Adrenal gland (tissue), 12 donors: ENCODE measurements around the gene ASCL2. TPM values are rescaled to one million over a fixed set of nuclear protein-coding genes. Genes with fewer than 3 reads are reported as not detected.

Source experiments
- DNase-seq, 7 donors: peaks; one replicate each; pipeline ENCODE4 v3.0.0-alpha.2; 2019 to 2020
- H3K27ac ChIP-seq, 5 donors: fragments of 200-600 bp; sonication (generic) in 4 of 5; 1 replicate in 3 of 5; 2 replicates in 2 of 5; pipeline versions ENCODE4 v1.5.1 to v1.8.0; 2016 to 2020; ENCODE audit warnings: mild to moderate bottlenecking in 1 of 5
- H3K27me3 ChIP-seq: fragments of 200-600 bp; 2 replicates; pipeline ENCODE4 v1.8.0; 2021
- H3K36me3 ChIP-seq, 2 donors: fragments of 200-600 bp; replicated peaks in 1 of 2; 1 replicate in 1 of 2; 2 replicates in 1 of 2; pipeline versions ENCODE4 v1.5.1 to v1.8.0; 2018 to 2022
- H3K4me1 ChIP-seq, 2 donors: fragments of 200-600 bp; replicated peaks in 1 of 2; 1 replicate in 1 of 2; 2 replicates in 1 of 2; pipeline versions ENCODE4 v1.5.1 to v1.8.0; 2018 to 2021
- H3K4me3 ChIP-seq, 4 donors: fragments of 200-600 bp; sonication (generic) in 3 of 4; one replicate each; pipeline ENCODE4 v1.5.1; 2016 to 2018
- H3K9me3 ChIP-seq, 3 donors: fragments of 200-600 bp; sonication (generic) in 1 of 3; replicated peaks in 1 of 3; 1 replicate in 2 of 3; 2 replicates in 1 of 3; pipeline versions ENCODE4 v1.5.1 to v1.8.0; 2016 to 2021
- CTCF ChIP-seq, 6 experiments: fragments of 450-650 bp in 4 of 6; fragments of 200-600 bp in 2 of 6; sonication (generic) in 1 of 6; IDR thresholded peaks; 1 replicate in 5 of 6; 2 replicates in 1 of 6; pipeline versions ENCODE4 v1.5.1 to v1.8.0; 2016 to 2021; ENCODE audit warnings: antibody characterized with exemption in 6 of 6, mild to moderate bottlenecking in 2 of 6, moderate library complexity in 1 of 6
- POLR2A ChIP-seq, 2 donors: fragments of 450-650 bp; IDR thresholded peaks; one replicate each; pipeline ENCODE4 v1.6.1; 2017; ENCODE audit warnings: antibody characterized with exemption in 2 of 2, mild to moderate bottlenecking in 2 of 2, moderate library complexity in 1 of 2
- WGBS, 4 donors: extraction: QIAGEN DNeasy Blood & Tissue Kit in 2 of 4; methylation state at CpG; one replicate each; pipeline versions ENCODE4 v1.1.5 to v1.1.7; 2013 to 2017; 5-methylcytosine and 5-hydroxymethylcytosine counted together
- intact Hi-C, 2 donors: fragments of 100-400 bp; cut with DNase I; formaldehyde crosslinking; loops; one replicate each; pipeline versions ENCODE4 v1.14.1 to v1.15.0; 2022 to 2023
- polyA plus RNA-seq, 3 donors: library from polyadenylated mRNA; stranded (reverse); fragments of 200-250 nt in 2 of 3; fragments of 350-450 nt in 1 of 3; fragmentation: Illumina TruSeq in 1 of 3; extraction: RNeasy Lipid Tissue Mini Kit (QIAGEN cat#74804) in 1 of 3; gene quantifications; one replicate each; pipeline ENCODE4 v1.2.3, GENCODE V29; 2013 to 2014
- total RNA-seq, 9 donors: library from RNA; depleted of rRNA in 4 of 9; stranded (reverse); fragments of >200 nt in 4 of 9; fragments of 120-200 nt in 1 of 9; fragmentation: NEBNext Ultra II Directional in 1 of 9; extraction: Animal tissue kit (Norgen Biotek cat#: 25700) in 1 of 9; gene quantifications; one replicate each; pipeline versions ENCODE4 v1.1.0 to v1.2.4, GENCODE V29; 2013 to 2023
- donor health status: healthy with polysubstance abuse.
- donor health status: Bipolar disorder and iron deficiency.
- donor health status: DM: yes; HTN: yes; CAD: no.
- donor health status: DM: no; HTN: no; CAD: no.
- donor health status: DM: no; HTN: no; CAD: no.
- donor health status: DM: yes; HTN: yes; CAD: no.

Gene ASCL2
- total and polyA plus RNA-seq, 12 donors: 0.11 to 2.2 (median 0.77) TPM; not detected in 2

- Histone ChIP-seq H3K4me1 (peaks cover 0 to 14% of the 10 kb centered on the region in 2 donors), H3K4me3 (peak overlapping the region in 1 of 4 donors; percentile 56), H3K36me3 (no peaks in the 10 kb centered on the region), H3K27me3 (peaks cover 38% of the 10 kb centered on the region), H3K9me3 (no peaks in the 10 kb centered on the region), H3K27ac (peak overlapping the region in 2 of 5 donors; percentile 47 to 81)
- DNase-seq: peak in 3 of 7 donors; percentile 27 to 53 (median 29)
- peak in 1 of 6 experiments; percentile 18 for TF ChIP-seq CTCF (IDR thresholded peaks at IDR 0.05)
- no peak for TF ChIP-seq POLR2A (IDR thresholded peaks at IDR 0.05)
- 0 to 4% (median 2%) methylated on average over 23 to 104 of the region's 104 CpGs for WGBS, 4 donors
- intact Hi-C loops: no loop called here
Observed at GRCh38 chr11:2269601-2270321, 627 bp downstream of the ASCL2 start.

GRCh38 chr11:2268729-2269600, 1.4 kb downstream of the ASCL2 start:
- TF ChIP-seq CTCF (IDR thresholded peaks at IDR 0.05): no peak
- TF ChIP-seq POLR2A (IDR thresholded peaks at IDR 0.05): no peak
- Histone ChIP-seq H3K4me3 (peak overlapping the region in 2 of 4 donors; percentile 16 to 56), H3K4me1 (peaks cover 0 to 14% of the 10 kb centered on the region in 2 donors), H3K36me3 (no peaks in the 10 kb centered on the region), H3K27me3 (peaks cover 38% of the 10 kb centered on the region), H3K27ac (peak overlapping the region in 2 of 5 donors; percentile 47 to 81), H3K9me3 (no peaks in the 10 kb centered on the region)
- intact Hi-C loops: no loop called here
- 1 to 5% (median 2%) methylated on average over 23 to 89 of the region's 89 CpGs for WGBS, 4 donors
- DNase-seq: peak in 5 of 7 donors; percentile 32 to 54 (median 34)

- WGBS, 4 donors: 64 to 78% (median 77%) methylated on average over 7 to 26 of the region's 26 CpGs
- Histone ChIP-seq H3K9me3 (no peaks in the 10 kb centered on the region), H3K4me1 (peaks cover 0 to 14% of the 10 kb centered on the region in 2 donors), H3K27ac (no peak overlapping the region), H3K36me3 (no peaks in the 10 kb centered on the region), H3K27me3 (peaks cover 38% of the 10 kb centered on the region), H3K4me3 (no peak overlapping the region)
- no peak for TF ChIP-seq CTCF (IDR thresholded peaks at IDR 0.05)
- no peak for TF ChIP-seq POLR2A (IDR thresholded peaks at IDR 0.05)
- intact Hi-C loops: no loop called here
- peak in 1 of 7 donors; percentile 51 for DNase-seq
Observed at GRCh38 chr11:2267851-2268728, 2.3 kb downstream of the ASCL2 start.
